Activated CD4-positive, alpha-beta T cell treated with anti-CD3 and anti-CD28 coated beads, Interleukin-2, amount 50 U/mL, for 48 hours (primary cell): Measurements from ENCODE around the gene SSBP3.
"Not testable (repeated sequence)": the region's sequence is repeated elsewhere in the genome, so short reads cannot be mapped to it uniquely, and the experiment has no call there.

Source experiments
- DNase-seq, 2 experiments: peaks; one replicate each; pipeline ENCODE4 v3.0.0-alpha.2; 2020

Gene SSBP3

DNA sequence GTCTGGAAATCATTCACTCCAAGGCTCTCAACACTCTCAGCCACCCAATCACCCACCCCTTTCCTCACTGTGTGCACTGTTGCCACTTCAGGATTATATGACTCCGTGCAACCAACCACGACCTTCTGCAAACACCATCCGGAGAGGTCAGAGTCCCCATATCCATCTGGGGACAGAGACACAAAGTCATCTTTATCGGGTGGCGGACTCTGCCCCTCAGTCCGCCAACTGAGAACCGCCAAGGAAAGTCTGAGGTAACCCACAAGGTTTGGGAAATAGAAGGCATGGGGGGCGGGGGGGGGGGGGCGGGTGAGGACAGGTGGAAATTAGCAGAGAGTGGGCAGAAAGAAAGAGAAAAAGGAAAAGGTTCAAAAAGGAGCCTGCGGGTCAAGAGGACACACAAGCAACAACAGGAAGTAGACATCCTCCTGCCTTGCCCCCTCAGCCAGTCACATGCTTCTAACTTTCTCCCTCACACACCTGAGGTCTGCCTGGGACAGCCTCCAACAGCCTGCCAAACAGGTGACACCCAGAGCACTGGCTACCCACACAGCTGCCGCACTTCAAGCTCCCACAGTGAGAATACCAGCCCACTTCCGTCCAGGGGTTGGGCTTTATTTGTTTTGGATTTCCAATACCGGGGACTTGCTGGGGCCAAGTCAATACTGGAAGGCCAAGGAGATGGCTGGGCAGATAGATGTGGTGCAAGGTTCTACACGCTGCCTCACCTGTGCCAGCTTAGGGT is 58.1 kb downstream of the SSBP3 start:
- DNase-seq: no peak

DNA sequence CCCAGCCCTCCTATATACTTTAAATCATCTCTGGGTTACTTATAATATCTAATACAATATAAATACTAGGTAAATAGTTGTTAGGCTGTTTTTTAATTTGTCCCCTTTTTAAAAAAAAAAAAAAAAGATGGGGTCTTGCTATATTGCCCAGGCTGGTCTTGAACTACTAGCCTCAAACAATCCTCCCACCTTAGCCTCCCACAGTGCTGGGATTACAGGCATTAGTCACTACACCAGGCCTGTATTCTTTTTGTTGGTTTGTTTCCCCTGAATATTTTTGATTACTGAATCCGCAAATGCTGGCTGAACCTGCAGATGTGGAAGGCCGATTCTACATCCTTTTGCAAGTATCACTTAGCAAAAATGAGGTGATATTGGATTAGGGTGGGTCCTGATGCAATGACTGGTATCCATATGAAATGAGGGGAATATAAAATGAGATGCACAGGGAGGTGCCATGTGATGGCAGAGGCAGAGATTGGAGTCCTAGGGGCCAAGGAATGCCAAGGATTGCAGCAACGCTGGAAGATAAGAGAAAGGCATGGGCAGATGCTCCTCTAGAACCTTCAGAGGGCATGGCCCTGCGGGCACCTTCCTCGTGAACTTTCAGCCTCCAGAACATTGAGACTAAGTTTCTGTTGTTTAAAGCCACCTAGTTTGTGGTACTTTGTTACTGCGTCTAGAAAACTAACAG is 58.8 kb downstream of the SSBP3 start:
- DNase-seq: no peak

DNA sequence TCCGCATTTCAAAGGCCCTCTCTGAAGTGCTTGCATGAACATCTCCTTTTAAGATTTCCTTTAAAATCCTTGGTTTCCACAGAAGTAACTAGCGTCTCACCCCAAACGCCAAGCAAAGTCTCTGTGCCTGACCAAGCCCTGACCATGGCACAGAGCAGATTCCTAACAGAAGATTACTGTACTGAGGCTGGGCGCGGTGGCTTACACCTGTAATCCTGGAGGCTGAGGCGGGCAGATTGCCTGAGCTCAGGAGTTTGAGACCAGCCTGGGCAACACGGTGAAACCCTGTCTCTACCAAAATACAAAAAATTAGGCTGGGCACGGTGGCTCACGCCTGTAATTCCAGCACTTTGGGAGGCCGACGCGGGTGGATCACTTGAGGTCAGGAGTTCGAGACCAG is 60.6 kb downstream of the SSBP3 start:
- not testable (repeated sequence) for DNase-seq

DNA sequence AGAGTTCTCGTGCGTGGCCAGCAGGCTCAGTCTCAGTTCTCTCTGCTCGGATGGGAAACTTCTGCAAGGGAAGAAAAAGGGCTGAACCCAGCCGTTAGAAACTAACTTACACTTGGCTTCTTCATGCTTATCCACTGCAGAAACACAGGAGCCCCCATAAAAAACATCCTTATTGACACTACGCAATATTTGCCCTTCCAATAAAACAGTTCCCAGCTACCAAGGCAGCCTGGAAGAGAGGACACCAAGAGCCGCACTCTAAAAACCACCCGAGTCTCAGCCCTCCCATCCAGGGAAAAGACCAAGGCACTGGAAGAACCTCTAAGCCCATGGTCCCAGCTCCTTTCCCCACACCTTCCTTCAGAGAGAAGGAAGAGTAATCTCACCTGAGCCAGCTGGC is 61.1 kb downstream of the SSBP3 start:
- no peak for DNase-seq

DNA sequence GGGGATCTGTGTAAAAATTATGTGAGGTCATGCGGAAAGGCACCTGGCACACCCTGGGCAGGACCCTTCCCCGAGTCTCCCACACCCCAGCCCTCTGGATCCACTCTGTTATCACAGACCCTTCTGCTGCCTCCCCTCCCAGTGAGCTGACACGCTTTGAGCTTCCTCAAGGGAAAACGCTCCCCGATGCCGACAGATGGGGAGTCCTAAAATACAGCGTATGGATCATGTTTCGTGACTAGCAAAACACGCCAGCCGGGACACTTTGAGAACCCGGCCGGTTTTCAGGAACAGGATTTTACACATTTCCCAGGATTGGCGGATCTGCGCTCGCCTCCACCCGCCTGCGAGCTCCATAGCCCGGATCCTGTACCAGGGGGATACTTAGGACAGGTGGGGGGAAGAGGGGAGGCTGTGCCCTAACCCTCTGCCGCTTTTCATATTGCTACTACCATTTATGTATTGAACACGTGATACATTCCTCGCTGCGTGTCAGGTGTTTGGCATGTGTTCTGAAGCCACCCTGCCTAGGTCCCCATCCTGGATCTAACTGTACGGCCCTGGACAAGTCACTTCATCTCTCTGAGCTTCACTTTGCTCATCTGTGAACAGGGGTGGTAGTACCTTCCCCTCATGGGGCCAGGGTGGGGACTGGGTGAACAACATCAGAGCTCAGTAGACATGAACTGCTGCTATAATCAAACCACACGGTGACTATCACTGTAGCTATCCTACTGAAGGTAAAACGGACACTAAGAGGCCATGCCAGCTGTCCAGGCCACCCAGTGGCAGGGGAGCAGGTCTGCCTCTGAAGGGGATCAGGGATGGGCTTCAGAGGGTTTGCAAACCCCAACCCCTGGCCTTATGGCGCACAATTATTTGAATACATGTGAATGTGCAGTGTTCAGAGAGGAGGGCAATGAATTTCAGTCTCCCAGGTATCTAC is 63.2 kb downstream of the SSBP3 start:
- no peak for DNase-seq

DNA sequence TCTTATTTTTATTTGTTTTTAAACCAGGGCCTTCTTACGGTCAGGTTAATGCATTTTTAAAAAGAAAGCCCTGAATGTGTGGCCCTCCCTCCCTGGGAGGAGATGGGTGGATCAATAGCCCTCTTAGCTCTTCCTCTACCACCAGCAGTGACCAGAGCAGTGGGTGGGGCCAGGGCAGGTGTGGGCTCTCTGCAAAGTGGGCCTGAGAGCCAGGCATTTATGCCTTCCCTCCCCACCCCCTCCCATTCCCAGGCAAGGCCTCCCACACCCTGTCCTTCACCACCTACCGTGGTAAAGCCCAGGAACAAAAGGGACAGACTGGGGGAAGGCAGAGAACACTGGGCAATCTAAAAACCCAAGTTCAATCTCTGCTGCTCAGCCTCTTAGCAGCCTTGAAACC is 63.9 kb downstream of the SSBP3 start:
- no peak for DNase-seq

DNA sequence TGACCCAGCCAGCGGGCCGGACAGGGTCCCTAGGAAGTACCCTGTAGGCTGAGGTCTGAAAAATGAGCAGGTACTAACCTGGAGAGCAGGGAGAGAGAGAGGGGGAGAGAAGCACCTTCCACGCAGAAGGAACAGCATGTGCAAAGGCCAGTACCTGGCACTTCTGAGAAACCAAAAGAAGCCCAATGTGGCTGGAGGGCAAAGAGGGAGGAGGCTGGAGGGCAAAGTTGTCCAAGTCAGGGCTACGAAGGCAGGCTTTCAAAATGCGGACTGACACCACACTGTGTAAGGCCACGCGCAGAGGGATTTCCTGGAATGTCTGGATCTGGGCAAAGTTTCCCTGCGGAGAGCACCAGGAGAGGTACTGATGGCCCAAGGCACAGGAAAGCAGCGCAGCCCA is 64.4 kb downstream of the SSBP3 start:
- DNase-seq: no peak

DNA sequence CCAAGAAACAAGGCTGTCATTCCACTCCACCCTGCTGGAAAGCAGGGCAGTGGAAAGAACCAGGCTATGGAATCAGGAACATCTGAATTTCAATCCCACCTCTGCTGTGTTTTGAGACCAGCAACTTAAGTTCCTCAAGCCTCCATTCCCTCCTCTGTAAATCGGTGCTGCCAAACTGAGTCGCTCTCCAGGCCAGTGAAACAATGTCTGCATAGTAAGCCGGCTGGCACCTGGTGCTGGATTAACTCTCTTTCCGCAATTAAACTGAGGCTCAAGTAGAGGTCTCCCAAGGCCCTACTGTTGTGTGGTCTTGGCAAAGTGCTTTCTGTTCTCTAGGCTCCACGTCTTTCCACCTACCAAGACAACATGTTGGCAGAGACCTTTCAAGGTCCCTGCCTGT is 65.3 kb downstream of the SSBP3 start:
- no peak for DNase-seq

DNA sequence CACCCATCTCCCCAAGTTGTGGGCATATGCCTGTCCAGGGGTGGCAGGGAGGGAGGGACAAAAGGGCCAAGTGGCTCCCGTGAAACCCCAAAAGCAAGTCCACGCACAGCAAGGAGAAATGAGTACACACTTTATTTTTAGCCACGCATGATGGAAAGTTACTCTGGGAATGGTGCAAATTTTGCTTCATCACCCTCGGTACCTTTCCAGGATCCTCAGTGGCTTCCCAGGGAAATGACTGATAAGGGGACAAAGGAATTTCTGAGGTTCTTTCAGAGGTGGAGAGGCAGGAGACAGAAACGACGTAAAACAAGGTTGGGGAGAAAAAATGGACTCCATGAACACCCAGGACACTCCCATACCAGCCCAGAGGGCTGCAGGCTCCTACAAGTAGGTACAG is 65.8 kb downstream of the SSBP3 start:
- no peak for DNase-seq

DNA sequence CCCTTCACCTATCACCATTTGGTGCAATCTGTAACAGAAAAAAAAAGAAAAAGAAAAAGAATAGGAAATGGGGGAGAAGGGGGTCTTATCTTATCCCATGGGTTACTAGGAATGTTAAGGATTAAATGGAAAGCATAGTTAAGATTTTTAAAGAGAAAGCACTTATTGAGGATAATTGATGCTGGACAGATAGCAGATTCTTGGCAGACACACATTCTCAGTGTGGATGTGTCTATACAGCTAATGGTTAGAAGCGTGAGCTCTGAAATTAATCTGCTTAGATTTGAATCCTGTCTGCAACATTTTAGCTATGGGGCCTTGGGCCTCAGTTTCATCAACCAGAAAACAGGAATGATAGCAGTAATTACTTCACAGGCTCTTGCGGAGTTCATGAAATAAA is 67.1 kb downstream of the SSBP3 start:
- DNase-seq: no peak

DNA sequence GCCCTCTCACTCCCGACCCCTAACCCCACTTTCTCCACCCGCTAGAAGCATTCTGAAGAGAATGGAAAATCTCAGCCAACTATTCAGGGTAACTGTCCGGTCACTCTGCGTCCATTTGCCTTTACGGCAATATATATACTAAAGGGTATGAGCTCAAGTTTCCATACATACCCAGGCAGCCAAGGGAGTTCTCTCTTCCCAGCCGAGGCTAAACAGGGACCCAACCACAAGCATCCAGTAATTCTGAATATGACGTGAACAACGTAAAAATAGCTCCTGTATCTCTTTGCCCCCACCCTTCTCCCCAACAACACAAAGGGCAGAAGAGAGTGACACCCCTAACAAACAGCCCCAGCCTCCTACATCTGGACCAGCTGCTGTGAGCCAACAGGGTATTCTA is 67.7 kb downstream of the SSBP3 start:
- no peak for DNase-seq

DNA sequence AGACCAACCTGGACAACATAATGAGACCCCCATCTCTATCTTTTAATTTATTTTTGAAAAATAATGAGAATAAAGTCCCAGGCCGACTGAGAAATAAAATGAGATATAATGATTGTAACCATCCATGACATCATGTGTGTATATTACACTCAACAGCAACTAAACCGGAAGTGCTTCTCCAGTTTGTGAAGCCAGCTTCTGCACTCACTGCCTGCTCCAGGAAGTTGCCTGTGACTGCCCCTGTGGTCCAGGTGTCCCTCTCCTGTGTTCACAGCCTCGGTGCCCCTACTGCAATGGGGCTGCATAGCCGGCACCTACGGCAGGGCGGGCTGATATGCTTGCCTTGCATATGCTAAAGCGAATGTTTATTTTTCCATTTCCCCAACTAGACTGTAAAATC is 68.3 kb downstream of the SSBP3 start:
- no peak for DNase-seq

DNA sequence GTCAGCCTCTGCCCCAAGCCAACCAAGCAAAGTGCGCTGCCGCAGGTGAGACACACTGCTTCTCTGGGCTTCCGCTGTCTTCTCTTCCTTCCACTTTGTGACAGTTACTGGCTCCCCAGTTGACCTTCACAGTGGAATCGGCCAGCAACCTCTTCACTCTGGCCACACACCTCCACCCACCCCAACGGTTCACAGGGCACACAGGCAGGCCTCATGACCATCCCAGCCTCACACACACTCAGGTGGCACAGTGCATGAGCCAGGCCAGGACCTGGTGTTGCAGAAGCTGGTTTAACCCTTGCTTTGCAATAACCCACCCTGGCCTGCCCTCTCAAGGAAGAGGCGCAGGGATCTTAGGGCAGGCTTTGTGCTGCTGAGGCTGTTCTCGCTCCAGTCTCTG is 69.2 kb downstream of the SSBP3 start:
- no peak for DNase-seq

DNA sequence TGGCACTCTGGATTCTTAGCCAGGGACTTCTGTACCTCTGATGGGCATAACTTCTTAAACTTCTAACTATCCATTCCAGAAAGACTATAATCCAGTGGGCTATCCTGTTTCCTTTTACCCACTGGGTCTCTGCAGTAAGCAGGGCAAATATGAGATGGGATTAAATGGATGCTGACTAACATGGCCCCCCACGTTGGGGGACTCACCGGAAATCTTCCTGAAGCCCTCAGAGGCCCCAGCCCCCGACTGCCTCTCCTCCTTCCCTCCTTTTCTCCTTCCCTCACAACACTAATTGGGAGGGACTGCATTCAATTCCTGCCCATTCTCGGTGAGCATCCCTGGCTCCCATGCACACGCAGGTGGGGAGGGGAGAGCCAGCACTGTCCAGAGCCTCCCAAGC is 70.1 kb downstream of the SSBP3 start:
- no peak for DNase-seq

DNA sequence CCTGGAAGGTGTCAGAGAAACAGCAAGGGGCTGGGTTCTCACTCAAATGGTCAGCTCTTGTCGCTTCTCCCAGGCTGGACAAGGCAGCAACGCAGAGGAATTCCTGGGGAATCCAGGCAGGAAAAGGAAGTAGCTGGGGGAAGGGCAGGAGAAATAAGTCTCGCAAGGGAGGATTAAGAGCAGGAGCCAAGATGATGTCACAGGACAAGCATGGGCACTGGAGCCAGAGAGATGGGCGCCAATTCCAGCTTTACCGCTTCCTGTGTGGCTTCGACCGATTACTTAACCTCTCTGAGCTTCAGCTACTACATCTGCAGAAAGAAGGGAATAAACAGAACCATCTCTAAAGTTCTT is 70.5 kb downstream of the SSBP3 start:
- DNase-seq: no peak

DNA sequence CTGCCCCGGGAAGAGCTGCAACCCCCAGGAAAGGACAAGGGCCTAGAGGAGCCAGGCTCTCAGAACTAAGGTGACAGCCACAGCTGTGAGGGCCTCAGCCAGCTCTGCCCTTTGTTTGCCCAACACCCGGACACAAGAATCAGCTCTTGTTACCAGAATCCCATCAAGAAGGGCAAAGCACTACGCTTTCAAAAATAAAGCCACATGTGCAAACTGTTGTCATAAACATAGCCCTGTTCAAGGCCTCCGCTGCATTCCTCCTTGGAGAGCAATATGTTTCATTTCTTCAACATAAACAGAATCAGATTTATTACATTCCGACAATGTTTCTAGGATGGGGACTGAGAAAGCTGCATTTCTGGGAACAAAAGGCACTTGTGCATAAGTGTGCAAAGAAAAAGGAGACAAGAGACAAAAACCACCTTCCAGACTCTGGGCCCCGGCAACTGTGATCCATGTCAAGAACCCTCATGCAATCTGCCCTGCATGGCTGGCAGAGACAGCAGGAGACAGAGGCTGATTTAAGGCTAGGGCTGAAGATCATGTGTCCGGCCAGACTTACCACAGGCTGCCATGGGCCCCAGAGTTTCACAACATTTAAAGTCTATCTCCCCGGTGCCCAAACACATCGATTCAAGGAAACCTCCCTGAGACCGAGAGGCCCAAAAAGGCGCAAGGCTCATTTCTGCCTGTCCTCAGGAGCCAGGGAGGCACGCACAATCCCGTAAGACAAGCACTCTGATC is 71.0 kb downstream of the SSBP3 start:
- DNase-seq: no peak

DNA sequence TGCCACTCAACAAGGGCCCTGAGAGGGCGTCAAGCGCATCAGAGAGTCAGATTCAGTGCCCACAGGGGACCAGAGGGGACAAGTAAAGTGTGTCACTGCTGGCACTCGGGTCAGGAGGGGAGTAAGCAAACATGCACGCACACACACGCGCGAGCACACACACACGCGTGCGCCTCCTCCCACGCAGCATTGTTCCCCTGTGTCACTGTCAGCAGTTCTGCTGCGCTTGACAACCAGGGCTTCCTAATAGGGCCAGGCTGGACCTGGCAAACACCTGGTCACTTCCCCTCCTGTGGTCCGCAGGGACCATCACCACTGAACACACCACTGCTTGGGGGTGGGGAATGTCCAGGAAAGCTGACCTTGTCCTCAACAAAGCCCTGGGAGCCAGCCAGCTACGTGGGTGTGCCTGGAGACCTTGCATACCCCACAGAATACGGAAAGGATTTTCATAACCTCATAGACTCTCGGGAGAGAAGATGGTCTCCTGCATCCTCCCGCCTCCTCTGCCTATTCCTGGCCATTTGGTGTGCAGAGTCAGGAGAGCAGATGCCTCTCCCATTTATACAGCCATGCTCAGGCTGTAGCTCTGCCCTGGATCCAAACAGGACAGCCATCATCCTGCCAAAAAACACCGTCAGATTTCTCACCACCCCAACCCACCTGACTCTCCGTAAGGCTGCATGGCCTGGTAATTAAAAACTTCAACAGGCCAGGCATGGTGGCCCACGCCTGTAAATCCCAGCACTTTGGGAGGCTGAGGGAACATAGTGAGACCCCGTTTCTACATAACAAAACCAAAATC is 73.2 kb downstream of the SSBP3 start:
- no peak for DNase-seq

DNA sequence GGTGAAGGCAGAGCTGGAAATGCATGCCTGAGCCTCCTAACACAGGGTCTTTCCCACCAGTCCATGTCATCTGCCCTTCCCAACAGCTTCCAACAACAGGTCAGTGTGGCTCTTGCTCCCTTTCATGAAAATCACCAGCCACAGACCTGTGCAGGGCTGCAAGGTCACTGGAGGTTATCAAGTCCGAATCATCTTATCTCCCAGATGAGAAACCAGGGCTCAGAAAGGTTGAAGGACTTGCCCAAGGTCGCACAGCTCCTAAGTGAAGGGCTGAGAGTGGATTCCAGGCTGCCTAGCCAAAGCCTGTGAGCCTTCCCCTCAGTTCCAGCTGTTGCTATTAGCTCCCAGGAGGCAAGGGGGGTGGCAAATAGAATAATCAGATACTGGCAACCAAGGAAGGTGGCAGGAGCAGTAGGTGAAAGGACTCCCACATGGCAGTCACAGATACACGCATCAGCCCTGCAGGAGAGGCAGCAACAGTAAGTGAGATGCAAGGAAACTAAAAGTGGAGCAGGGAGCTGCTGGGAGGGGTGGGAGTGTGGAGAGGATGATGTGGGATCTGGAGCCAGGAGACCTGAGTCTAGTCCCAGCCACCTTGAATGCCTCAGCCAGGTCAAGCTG is 74.2 kb downstream of the SSBP3 start:
- no peak for DNase-seq

DNA sequence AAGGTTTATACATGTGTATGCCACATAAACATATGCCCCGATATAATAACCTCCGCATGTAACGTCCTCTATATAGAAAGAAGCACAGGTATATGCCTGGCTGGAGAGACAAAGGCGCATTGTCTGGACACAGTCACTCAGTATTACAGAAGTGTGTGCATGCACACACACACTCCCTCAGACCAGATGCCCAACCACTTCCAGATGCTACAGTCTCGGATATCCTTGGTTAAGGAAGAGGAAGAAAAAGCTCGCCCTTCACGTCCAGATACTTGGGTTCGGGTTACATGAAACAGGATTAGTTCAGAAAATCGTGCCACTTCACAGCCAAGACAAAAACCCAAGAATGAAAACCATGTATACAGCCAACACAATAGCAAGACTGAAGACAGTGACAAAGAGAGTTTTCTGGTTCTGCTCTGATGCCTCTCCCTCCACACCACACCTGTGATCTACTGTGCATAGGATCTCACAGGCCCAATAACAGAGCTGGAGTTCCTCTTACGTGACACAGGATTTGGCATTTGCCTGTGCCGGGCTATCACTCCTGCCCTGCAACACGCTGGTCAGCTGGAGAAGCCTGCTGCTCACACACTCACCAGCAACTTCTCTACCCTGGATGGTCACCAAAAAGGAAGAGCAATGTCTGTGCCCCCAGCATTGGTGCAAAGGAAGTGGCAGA is 75.0 kb downstream of the SSBP3 start:
- DNase-seq: no peak

DNA sequence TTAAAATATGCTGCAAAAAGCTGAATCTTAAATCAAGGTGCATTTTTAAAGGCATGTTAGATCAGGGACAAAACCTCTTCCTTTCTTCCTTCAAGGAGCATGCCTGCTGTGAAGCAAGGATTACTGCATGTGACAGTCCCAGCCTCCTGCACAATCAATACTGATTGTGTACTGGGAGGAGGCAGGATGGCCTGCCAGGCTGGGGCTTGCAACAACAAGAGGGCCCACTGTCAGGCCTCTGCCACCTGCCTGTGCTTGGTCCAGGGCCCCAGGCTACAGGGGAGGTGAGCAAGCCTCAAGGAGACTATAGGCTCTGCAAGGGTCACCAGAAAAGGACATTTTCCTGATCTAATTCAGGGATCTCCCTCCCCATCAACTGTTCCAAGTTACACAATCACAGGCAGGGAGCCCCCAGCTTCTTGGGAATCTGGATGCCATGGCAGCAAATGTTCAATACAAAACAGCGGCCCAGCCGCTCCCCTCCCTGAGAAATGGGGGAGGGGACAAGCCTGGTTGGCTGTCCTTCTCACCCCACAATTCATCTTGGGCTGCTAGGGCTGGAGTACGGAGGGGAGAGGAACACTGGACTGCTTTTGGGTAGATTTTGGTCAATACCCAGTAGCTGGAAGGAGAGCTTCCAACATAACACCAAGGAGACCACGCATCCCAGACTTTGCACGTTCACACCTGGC is 76.7 kb downstream of the SSBP3 start:
- DNase-seq: no peak
